ENCODE data around the gene NFE2. TPM values are rescaled to one million over a fixed set of nuclear protein-coding genes. Genes with fewer than 3 reads are reported as not detected.
A peak's percentile ranks its signal among the peaks of the same experiment; 100 is the strongest.

NFE2 gene
- total RNA-seq, 1 experiment from 2014 or later, result 2.4 TPM

DNA sequence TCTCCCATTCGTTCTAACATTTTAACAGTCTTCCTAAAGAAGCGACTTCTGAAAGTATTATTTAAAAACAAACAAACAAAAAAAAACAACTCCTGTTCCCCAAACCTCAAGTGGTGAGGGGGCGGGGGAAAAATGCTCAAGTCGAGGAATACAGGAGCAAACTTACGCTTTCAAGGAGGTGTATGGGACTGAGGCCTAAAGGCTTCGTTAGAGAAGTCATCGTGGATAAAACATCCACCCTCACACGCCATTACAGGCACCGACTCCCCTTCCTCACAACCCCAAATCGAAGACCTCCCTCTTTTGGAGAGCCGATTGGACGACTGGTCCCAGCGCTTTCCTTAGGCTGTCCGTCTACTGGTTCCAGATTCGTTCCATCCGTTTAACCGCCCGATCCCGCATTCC lies 21.6 kb downstream of the NFE2 start (continued):
- TF ChIP-seq, protein P1, sequence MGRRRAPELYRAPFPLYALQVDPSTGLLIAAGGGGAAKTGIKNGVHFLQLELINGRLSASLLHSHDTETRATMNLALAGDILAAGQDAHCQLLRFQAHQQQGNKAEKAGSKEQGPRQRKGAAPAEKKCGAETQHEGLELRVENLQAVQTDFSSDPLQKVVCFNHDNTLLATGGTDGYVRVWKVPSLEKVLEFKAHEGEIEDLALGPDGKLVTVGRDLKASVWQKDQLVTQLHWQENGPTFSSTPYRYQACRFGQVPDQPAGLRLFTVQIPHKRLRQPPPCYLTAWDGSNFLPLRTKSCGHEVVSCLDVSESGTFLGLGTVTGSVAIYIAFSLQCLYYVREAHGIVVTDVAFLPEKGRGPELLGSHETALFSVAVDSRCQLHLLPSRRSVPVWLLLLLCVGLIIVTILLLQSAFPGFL (CRISPR knock-in tag; IDR thresholded peaks at IDR 0.05; ENCODE audit: borderline replicate concordance), result no peak
- TF ChIP-seq, protein P2, sequence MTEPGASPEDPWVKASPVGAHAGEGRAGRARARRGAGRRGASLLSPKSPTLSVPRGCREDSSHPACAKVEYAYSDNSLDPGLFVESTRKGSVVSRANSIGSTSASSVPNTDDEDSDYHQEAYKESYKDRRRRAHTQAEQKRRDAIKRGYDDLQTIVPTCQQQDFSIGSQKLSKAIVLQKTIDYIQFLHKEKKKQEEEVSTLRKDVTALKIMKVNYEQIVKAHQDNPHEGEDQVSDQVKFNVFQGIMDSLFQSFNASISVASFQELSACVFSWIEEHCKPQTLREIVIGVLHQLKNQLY (CRISPR knock-in tag; IDR thresholded peaks at IDR 0.05), result no peak
- peak; percentile 15; the same call in 1 of the 2 replicates for TF ChIP-seq ZNF232 (CRISPR knock-in tag; IDR thresholded peaks at IDR 0.05)
- no peak; the same call in 1 of the 2 replicates for TF ChIP-seq ARID4B (CRISPR knock-in tag; IDR thresholded peaks at IDR 0.05; ENCODE audit: borderline replicate concordance)
- TF ChIP-seq, protein P3, sequence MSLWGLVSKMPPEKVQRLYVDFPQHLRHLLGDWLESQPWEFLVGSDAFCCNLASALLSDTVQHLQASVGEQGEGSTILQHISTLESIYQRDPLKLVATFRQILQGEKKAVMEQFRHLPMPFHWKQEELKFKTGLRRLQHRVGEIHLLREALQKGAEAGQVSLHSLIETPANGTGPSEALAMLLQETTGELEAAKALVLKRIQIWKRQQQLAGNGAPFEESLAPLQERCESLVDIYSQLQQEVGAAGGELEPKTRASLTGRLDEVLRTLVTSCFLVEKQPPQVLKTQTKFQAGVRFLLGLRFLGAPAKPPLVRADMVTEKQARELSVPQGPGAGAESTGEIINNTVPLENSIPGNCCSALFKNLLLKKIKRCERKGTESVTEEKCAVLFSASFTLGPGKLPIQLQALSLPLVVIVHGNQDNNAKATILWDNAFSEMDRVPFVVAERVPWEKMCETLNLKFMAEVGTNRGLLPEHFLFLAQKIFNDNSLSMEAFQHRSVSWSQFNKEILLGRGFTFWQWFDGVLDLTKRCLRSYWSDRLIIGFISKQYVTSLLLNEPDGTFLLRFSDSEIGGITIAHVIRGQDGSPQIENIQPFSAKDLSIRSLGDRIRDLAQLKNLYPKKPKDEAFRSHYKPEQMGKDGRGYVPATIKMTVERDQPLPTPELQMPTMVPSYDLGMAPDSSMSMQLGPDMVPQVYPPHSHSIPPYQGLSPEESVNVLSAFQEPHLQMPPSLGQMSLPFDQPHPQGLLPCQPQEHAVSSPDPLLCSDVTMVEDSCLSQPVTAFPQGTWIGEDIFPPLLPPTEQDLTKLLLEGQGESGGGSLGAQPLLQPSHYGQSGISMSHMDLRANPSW (CRISPR knock-in tag; conservative IDR thresholded peaks at IDR 0.05; ENCODE audit: low read depth), result no peak
- TF ChIP-seq PRRX2 (CRISPR knock-in tag; IDR thresholded peaks at IDR 0.05), result no peak; the same call in 1 of the 2 replicates
- TF ChIP-seq NFE2L1 (CRISPR knock-in tag; IDR thresholded peaks at IDR 0.05), result 0 out of 2 replicates have a peak, but pooled peaks have one; percentile 33
- no peak for TF ChIP-seq ZNF396 (CRISPR knock-in tag; IDR thresholded peaks at IDR 0.05; ENCODE audit: borderline replicate concordance)
- TF ChIP-seq, protein P4, sequence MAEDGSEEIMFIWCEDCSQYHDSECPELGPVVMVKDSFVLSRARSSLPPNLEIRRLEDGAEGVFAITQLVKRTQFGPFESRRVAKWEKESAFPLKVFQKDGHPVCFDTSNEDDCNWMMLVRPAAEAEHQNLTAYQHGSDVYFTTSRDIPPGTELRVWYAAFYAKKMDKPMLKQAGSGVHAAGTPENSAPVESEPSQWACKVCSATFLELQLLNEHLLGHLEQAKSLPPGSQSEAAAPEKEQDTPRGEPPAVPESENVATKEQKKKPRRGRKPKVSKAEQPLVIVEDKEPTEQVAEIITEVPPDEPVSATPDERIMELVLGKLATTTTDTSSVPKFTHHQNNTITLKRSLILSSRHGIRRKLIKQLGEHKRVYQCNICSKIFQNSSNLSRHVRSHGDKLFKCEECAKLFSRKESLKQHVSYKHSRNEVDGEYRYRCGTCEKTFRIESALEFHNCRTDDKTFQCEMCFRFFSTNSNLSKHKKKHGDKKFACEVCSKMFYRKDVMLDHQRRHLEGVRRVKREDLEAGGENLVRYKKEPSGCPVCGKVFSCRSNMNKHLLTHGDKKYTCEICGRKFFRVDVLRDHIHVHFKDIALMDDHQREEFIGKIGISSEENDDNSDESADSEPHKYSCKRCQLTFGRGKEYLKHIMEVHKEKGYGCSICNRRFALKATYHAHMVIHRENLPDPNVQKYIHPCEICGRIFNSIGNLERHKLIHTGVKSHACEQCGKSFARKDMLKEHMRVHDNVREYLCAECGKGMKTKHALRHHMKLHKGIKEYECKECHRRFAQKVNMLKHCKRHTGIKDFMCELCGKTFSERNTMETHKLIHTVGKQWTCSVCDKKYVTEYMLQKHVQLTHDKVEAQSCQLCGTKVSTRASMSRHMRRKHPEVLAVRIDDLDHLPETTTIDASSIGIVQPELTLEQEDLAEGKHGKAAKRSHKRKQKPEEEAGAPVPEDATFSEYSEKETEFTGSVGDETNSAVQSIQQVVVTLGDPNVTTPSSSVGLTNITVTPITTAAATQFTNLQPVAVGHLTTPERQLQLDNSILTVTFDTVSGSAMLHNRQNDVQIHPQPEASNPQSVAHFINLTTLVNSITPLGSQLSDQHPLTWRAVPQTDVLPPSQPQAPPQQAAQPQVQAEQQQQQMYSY (CRISPR knock-in tag; IDR thresholded peaks at IDR 0.05), result no peak
- TF ChIP-seq IRF2 (CRISPR knock-in tag; IDR thresholded peaks at IDR 0.05; ENCODE audit: borderline replicate concordance, low read depth), result no peak
- TF ChIP-seq JUN (CRISPR knock-in tag; IDR thresholded peaks at IDR 0.05), result no peak
- TF ChIP-seq, protein P5, sequence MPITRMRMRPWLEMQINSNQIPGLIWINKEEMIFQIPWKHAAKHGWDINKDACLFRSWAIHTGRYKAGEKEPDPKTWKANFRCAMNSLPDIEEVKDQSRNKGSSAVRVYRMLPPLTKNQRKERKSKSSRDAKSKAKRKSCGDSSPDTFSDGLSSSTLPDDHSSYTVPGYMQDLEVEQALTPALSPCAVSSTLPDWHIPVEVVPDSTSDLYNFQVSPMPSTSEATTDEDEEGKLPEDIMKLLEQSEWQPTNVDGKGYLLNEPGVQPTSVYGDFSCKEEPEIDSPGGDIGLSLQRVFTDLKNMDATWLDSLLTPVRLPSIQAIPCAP (CRISPR knock-in tag; IDR thresholded peaks at IDR 0.05), result no peak
- TF ChIP-seq NFYB (CRISPR knock-in tag; conservative IDR thresholded peaks at IDR 0.05; ENCODE audit: low read depth), result no peak
